GM10847 (cell line): ENCODE data around the gene PVALEF.

Experiments used
- POLR2A ChIP-seq: IDR thresholded peaks from 2 replicates; pipeline ENCODE4 v1.6.1; 2011; ENCODE audit not compliant: insufficient read length; ENCODE audit errors: extremely low read depth

PVALEF gene

DNA sequence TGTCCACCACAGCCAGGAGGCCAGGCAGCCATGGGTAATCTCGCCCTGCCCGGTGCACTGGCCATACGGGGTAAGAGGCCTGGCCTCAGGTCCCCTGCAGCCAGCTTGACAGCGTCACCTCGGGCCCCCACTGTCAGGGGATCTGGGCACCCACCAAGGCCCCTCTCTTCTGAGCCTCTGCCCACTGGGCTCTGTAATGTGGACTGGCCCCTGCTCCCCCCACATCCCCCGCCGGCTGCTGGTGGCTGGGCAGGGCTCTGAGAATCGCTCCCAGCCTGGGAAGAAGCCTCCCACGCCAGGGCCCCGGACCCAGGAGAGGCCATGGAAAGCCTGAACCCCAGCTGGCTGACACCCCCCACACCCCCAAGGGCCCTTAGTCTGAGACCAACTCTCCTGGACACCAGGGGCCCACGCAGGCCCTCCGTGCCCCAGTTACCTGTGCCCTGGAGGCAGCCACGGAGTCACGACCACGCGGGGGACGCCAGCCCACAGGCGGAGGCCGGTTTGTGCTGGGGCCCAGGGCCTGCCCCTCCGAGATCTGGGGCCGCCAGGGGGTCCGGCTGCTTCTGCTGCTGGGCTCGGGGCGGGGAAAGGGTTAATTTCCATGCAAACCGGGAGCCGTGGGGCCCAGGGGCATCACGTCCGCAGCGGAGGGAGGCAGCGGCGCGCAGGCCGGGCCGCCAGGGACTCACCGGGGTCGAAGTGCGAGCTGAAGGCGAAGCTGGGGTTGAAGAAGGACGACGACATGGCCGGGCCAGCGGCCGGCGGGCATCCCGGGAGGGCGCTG, at the start of gene PVALEF:
Gene PVALEF, plus strand, starts transcription at position 262 of the 787 bp plus-strand sequence. CDS start 15,720 bp downstream, outside the sequence.
- no peak for TF ChIP-seq POLR2A

DNA sequence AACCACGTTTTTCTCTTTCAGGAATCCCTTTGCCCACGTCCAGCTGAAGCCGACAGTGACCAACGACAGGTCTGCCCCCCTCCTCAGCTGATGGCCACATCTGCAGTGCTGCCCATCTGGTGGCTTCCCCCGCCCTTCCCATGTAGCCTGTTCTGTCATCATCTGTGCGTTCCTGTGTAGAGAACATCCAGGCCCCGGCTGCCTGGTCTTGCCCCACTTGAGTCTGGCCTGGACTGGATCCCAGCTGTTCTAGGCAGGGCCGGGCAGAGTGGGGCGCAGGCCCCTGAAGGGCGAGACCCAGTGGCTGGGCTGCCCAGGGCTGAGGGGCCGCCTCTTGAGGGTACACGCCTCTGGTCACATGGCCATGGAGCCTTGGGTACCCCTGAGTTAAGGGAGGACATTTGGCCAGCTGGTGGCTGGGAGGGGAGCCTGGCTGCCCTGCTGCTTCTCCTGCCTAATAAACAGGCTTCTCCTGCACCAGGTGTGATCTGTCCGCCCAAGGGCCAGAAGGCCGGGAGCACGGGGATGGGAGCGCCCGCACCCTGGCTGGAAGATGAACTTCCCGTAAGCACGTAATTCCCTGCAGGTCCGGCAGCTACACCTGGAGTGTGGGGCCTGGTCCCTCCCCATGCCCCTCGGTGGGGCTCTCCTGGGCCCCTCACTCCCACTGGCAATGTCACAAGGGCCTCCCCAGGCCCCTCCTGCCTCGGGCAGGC, 49.4 kb upstream of the PVALEF start:
- no peak for TF ChIP-seq POLR2A

DNA sequence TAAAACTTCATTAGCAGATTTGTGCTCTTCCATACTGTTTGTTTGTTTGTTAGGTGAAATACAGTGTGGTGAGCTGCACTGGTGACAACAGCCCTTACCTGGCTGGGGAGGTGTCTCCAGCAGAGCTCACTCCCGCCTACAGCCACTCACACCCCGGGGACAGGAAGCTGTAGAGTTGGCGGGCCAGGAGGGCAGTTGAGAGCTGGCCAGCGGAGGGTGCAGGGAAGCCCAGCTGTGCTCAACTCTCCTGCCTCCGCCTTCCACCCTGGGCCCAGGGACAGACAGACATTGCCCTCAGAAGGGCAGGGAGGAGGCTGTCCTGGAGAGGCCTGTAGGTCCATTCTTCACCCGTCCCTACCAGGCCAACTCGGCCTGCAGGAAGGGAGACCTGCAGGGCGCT, 48.6 kb upstream of the PVALEF start:
- TF ChIP-seq POLR2A = no peak

DNA sequence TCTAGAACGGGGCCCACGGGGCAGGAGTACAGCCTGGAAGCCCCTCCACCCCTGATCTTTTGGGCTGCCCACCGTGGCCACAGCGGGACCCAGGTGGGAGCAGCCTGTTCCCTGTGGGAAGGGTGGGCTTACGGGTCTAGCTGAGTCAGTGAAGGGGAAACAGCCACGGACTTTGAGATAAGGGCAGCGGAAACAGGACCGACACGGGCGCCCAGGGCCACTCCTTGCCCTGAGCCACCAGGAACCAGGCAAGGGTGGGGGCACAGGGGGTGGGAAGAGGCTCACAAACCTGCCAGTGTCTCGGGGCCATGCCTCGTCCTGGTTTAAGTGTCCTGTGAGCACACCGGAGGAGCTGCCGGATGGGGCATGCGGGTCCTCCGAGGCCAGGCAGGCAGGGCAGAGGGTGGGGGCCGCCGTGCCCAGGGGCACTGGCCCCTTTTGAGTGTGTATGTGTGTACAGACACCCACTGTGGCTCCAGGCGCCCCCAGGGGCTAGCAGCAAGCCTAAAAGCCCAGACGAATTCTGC, 47.6 kb upstream of the PVALEF start:
- no peak for TF ChIP-seq POLR2A

DNA sequence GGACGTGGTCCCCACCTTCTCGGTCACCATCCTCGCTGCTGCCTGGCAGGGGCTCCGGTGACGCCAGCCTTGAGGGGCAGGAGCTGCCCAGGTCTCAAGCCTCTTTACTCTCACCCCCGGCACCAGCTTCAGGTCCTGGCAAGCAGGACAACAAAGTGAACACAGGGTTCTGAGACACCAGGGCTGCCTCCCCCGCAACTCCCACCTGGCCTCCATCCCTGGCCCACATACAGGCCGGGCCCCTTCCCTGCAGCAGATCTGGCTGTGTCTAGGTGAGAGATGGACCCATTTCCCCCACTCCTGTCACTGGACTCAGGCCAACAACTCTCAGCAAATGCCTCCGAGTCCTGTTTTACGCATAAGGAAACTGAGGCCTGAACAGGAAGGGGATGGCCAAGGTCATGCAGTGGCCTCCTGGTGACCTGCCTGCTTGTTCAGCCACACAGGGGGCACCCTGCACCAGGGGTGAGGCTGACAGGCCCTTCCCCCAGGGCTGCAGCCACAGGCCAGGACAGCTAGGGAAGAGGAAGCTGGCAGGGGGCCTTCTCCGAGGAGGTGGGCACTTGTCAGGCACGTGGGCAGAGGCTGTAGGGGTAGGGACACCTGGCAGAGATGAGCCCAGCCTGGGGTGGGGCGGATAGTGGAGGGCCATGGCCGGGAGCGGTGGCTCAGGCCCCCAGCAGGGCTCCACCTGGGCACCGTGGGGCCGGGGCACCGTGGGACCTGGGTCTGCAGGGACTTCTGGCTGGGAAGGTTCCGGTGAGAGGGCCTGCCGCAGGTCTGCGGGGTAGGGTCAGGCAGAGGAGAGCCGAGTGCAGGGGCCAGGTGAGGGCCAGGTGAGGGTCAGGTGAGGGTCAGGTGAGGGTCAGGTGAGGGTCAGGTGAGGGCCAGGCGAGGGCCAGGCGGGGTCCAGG, 46.7 kb upstream of the PVALEF start:
- TF ChIP-seq POLR2A = no peak

DNA sequence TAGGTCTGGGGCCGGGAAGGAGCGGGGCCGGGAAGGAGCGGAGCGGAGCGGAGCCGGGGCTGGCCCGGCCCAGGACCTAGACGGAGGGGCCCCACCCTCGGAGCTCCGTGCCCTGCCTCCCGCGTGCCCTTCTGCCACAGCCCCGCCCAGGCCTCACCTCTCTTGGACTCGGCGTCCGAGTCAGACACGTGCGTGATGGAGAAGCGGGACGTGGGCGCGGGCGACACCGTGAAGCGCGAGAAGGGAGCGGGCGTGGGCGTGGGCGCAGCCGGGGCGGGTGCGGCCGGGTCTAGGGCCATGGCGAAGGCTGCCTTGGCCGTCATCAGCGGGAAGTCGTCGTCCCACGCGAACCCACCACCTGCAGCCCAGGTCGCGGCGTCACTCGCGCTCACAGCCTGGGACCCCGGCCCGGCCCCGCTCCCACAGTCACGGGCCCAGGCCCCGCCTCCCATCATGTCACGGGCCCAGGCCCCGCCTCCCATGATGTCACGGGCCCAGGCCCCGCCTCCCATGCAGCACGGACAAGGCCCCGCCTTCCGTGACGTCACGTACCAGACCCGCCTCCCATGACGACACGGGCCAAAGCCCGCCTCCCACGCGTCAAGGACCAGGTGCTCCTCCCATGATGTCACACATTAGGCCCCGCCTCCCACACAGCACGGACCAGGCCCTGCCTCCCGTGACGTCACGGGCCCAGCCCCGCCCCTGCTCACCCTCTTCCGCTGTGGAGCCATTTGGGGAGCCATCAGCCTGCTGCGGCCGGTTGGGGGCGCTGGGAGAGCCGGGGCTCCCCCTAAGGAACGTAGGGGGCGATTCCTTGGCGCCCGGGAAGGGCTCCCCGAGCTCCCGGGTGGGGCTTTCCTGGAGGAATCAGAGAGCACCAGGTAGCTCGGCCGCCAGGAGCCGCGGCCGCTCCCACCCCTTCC, 45.8 kb upstream of the PVALEF start:
- TF ChIP-seq POLR2A = no peak

DNA sequence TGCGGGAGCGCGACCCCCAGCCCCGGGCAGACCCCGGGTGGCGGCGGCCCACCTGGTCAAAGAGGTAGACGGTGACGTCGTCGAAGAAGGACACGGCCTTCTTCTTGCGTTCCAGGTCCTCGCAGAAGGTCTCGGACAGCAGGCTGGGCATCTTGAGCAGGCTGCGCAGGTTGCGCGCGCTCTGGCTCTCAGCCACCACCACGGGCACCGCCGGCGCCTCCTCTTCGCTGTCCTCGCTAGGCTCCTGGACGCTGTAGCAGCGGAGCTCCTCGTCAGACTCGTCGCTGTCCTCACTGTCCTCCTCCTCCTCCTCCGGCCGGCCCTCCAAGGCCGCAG, 45.2 kb upstream of the PVALEF start:
- no peak for TF ChIP-seq POLR2A

DNA sequence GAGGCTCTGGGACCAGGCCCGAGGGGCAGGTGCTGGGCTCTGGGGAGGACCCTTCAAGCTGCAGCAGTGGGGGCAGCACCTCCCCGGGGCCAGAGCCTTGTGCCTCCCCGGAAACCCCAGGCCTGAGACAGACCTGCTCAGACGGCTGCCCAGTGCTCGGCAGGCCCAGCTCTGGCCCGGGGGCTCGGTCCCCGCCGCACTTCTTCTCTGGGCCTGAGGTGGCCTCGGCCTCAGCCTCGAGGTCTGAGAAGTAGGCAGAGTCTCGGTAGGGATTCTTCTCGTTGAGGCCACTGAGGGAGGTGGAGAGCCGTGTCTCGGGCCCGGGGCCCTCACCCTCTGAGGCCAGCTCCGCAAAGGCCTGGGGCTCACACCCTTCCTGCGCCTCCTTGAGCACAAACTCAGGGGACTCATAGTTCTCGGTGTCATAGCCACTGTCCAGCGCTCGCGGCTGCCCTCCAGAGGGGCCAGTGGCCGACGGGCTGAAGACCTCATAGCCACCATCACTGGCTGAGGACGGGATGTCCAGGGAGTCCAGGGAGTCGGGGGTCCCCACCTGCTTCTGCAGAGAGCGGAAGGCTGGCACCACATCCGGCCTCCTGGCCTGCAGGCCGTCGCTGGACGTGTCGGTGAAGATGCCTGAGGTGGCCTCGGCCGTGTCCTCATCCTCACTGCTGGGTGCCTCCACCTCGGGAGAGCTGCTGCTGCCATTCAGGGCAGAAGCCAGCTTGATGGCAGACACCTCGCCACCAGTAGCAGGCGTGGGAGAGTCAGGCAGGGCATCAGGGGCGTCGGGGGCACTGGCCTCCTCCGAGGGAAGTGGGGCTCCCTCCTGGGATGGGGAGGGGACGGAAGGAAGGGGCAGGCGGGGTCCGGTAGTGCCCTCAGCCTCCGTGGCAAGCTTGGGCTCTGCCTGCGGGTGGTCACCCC, 44.3 kb upstream of the PVALEF start:
- TF ChIP-seq POLR2A = no peak

DNA sequence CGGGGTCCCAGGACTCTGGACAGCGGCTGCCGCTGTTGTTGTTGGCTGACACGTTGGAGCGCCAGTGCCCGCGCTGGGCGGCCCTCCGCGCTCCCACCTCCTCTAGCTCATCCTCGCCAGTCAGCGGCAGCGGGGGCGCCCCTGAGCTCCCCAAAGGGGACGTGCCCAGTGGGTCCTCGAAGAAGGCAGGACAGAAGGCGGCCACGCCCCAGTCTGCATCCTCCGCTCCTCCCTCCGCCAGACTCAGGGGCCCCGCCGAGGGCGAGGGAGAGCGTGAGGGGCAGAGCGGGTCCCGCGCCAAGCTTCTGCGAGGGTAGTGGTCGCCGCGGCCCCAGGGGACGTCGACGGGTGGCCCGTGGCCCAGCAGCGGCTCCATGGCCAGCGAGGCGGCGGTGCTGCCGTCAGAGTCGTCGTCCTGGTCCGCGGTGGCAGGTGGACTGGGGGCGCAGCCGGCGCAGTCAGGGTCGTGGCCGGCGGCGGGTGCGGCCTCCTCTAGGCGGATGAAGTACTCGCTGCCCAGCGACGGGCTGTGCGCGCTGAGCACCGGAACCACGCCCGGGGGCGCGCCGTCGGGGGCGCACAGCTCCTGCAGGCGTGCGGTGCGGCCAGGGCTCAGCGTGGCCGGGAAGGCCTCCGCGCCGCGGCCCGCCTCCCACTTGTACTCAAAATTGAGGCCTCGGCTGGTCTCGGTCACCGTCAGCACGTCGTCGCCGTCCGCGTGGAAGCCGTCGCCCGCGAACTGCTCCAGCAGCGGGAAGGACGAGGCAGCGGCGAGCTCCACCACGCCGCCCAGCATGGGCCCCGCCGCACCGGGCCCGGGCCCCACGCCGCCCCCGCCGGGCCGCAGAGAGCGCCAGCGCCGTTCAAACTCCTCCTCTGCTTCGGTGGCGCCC, 43.2 kb upstream of the PVALEF start:
- TF ChIP-seq POLR2A = no peak

DNA sequence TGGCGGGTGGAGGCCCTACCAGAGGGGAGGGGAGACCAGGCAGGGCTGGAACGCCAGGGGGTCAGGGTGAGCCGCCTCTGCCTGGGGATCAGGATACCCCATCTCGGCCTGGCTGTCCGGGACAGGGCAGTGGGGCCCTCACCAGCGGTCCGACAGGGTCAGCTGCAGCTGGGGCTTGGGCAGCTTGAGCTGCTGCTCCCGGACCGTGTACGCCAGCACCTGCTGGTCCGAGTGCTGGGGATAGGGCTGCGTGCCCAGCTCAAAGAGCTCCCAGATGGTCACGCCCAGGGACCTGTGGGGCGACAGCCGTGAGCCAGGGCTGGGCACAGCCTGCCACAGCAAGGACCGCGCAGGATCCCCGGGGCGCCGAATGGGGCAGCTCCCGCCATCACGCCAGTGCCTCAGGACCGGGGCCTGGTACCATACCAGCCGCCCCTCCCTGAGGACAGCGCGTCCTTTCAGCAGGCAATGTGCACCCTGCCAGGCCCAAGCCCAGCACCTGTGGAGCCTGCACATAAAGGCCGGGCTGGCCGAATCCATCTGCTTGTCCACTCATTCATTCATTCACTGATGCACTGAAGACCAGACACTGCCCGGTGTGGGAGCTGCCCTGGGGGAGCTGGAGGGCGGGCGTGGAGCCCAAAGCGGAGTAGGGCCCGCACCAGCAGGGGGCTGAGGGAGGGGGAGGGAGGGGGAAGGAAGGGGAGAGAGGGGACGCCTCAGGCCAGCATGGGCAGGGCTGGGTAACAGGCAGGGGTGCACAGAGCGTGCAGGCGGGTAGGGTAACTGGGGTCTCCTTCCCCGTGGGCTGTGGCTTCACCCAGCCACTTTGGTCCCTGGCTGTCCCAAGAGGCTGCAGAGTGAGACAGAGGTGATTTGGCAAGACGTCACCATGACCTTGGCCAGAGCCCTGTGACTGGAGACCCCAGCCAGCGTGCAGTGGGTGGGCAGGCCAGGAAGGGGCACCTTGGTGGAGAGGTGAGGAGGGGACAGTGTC, 42.0 kb upstream of the PVALEF start:
- TF ChIP-seq POLR2A = no peak

DNA sequence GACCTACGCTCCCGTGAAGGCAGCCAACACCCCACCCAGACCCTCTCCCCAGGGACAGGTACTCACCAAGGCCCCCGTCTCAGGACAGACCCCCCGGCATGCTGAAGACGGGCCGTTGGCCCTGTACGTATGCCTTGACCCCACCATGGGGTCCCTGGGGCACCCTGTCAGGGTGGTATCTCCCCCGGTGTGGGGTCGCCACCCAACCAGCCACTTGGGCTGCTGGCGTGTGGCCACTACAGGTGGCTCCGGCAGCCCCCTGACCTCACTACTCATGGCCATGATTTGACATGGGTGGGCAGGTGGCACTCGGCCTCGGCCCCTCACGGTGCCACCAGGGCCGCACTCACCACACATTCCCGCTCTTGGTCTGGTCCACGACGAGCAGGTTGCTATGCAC, 40.9 kb upstream of the PVALEF start:
- TF ChIP-seq POLR2A = no peak
